ENCODE data around the gene SPATA2. TPM values are rescaled to one million over a fixed set of nuclear protein-coding genes. Genes with fewer than 3 reads are reported as not detected.

The SPATA2 gene
- total RNA-seq, 1 donor = 3.3 TPM

GRCh38 chr20:49854190-49854875 is 61.0 kb downstream of the SPATA2 start:
- Histone ChIP-seq H3K27ac (ENCODE audit: low read depth, low read length) (peak overlapping the region; percentile 24), H3K4me1 (ENCODE audit: insufficient read depth, low read length) (peaks cover 8% of the 10 kb centered on the region), H2AFZ (ENCODE audit: low read length) (no peak overlapping the region), H4K20me1 (ENCODE audit: insufficient read depth, low read length) (no peaks in the 10 kb centered on the region), H3K4me2 (ENCODE audit: insufficient read depth, low read length) (no peak overlapping the region), H3K27me3 (ENCODE audit: insufficient read depth, low read length) (no peaks in the 10 kb centered on the region), H3K79me2 (ENCODE audit: insufficient read depth, low read length) (no peaks in the 10 kb centered on the region), H3K36me3 (ENCODE audit: insufficient read depth, low read length) (peaks cover 5% of the 10 kb centered on the region), H3K4me3 (ENCODE audit: insufficient read depth, low read length) (no peak overlapping the region), H3K9me3 (ENCODE audit: low read depth, low read length) (no peaks in the 10 kb centered on the region)
- DNase-seq (ENCODE audit: insufficient read length, low spot score, missing footprints) = no peak
- TF ChIP-seq, protein P1, sequence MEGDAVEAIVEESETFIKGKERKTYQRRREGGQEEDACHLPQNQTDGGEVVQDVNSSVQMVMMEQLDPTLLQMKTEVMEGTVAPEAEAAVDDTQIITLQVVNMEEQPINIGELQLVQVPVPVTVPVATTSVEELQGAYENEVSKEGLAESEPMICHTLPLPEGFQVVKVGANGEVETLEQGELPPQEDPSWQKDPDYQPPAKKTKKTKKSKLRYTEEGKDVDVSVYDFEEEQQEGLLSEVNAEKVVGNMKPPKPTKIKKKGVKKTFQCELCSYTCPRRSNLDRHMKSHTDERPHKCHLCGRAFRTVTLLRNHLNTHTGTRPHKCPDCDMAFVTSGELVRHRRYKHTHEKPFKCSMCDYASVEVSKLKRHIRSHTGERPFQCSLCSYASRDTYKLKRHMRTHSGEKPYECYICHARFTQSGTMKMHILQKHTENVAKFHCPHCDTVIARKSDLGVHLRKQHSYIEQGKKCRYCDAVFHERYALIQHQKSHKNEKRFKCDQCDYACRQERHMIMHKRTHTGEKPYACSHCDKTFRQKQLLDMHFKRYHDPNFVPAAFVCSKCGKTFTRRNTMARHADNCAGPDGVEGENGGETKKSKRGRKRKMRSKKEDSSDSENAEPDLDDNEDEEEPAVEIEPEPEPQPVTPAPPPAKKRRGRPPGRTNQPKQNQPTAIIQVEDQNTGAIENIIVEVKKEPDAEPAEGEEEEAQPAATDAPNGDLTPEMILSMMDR (IDR thresholded peaks at IDR 0.05; ENCODE audit: extremely low read depth, low read depth, low read length) = no peak

- Histone ChIP-seq H2AFZ (ENCODE audit: low read length) (no peak overlapping the region), H3K79me2 (ENCODE audit: insufficient read depth, low read length) (no peaks in the 10 kb centered on the region), H3K36me3 (ENCODE audit: insufficient read depth, low read length) (peaks cover 9% of the 10 kb centered on the region), H3K27me3 (ENCODE audit: insufficient read depth, low read length) (no peaks in the 10 kb centered on the region), H3K4me2 (ENCODE audit: insufficient read depth, low read length) (no peak overlapping the region), H3K27ac (ENCODE audit: low read depth, low read length) (peak overlapping the region; percentile 35), H3K4me1 (ENCODE audit: insufficient read depth, low read length) (peaks cover 8% of the 10 kb centered on the region), H3K9me3 (ENCODE audit: low read depth, low read length) (no peaks in the 10 kb centered on the region), H3K4me3 (ENCODE audit: insufficient read depth, low read length) (no peak overlapping the region), H4K20me1 (ENCODE audit: insufficient read depth, low read length) (no peaks in the 10 kb centered on the region)
- peak; percentile 86 for DNase-seq (ENCODE audit: insufficient read length, low spot score, missing footprints)
- TF ChIP-seq, protein P1 (IDR thresholded peaks at IDR 0.05; ENCODE audit: extremely low read depth, low read depth, low read length) = no peak
Observed at GRCh38 chr20:49853640-49854039, 61.7 kb downstream of the SPATA2 start.

Small RNA genes lying within 50 kb of the gene (small RNA-seq; reads per million reads assigned to genes)
- gene RF00017 = not detected
- gene RF00019 = not detected

Other genes starting within 250 kb of the SPATA2 start
- 35.8 and 43.9 TPM in 2 replicates for gene B4GALT5, start 201.7 kb downstream of the SPATA2 start, total RNA-seq
- gene SLC9A8, start 102.7 kb downstream of the SPATA2 start, total RNA-seq = 6.9 and 9.7 TPM in 2 replicates
- gene RNF114, start 20.9 kb upstream of the SPATA2 start, total RNA-seq = 46.9 and 78.5 TPM in 2 replicates
- gene SNAI1, start 67.5 kb upstream of the SPATA2 start, total RNA-seq = 1.8 and 2.1 TPM in 2 replicates
- gene UBE2V1, start 197.6 kb upstream of the SPATA2 start, total RNA-seq = 90.8 and 100 TPM in 2 replicates
- 33.3 and 37.6 TPM in 2 replicates for gene PEDS1, start 238.2 kb upstream of the SPATA2 start, total RNA-seq

All from osteoblast (primary cell).